K562 (cell line): ENCODE results near the gene PODXL. TPM values are rescaled to one million over a fixed set of nuclear protein-coding genes. Genes with fewer than 3 reads are reported as not detected.

Experiments
- ATAC-seq: fragments of 200-7000 bp; cut with Tn5 transposase; 3 replicates; pipeline ENCODE4 v1.9.1; 2020; ENCODE audit warnings: moderate library complexity
- BruUV-seq: library from RNA; stranded (reverse); fragments of 400-500 nt; replicated peaks from 2 replicates; lab custom pipeline; 2021; lab: Mats Ljungman, UMichigan
- CTCF ChIA-PET: fragments of 300-600 bp; formaldehyde crosslinking; extraction: SDS; loops from one replicate; lab custom pipeline; 2021; ENCODE audit warnings: low intra/inter-chr PET ratio; lab: Yijun Ruan, JAX
- POLR2A ChIA-PET: fragments of 300-600, 350-650 bp; sonication (Branson Sonifier 250); formaldehyde crosslinking; extraction: SDS; loops from one replicate; lab custom pipeline; 2021; ENCODE audit warnings: antibody characterized with exemption, inconsistent platforms; lab: Yijun Ruan, JAX
- DNase-seq, 4 experiments: peaks; one replicate each; pipeline versions ENCODE4 v3.0.0 to v3.0.0-alpha.2; 2011 to 2018; ENCODE audit warnings: low spot score in 3 of 4, mixed read lengths in 3 of 4; ENCODE audit errors: extremely low read depth in 1 of 4
- FAIRE-seq: peaks from 2 replicates; lab custom pipeline; 2011; peaks lifted over from hg19 to GRCh38; lab: Jason Lieb, UNC
- H2AFZ ChIP-seq: 2 replicates; pipeline ENCODE4 v1.6.0; 2011; ENCODE audit warnings: low read depth, low read length, control low read depth, inconsistent platforms
- H3K27ac ChIP-seq: fragments of 200-600 bp; 3 replicates; pipeline ENCODE4 v1.8.0; 2011; ENCODE audit warnings: low read depth, mild to moderate bottlenecking, control low read depth, inconsistent platforms, low read length, moderate library complexity, mixed read lengths; ENCODE audit errors: extremely low read depth
- H3K27me3 ChIP-seq, 2 experiments: fragments of 300-600 bp in 1 of 2; 2 replicates in 1 of 2; 3 replicates in 1 of 2; pipeline versions ENCODE4 v1.6.0 to v1.8.0; 2011; ENCODE audit warnings: inconsistent platforms in 2 of 2, low read length in 2 of 2, mild to moderate bottlenecking in 1 of 2, mixed read lengths in 1 of 2, moderate library complexity in 1 of 2; ENCODE audit not compliant: control insufficient read depth in 2 of 2, insufficient read depth in 2 of 2
- H3K36me3 ChIP-seq: fragments of 300-600 bp; 3 replicates; pipeline ENCODE4 v1.8.0; 2011; ENCODE audit warnings: mild to moderate bottlenecking, low read length, inconsistent platforms; ENCODE audit not compliant: control insufficient read depth, insufficient read depth
- H3K4me1 ChIP-seq, 2 experiments: fragments of 200-600 bp in 1 of 2; replicated peaks in 1 of 2; 2 replicates in 1 of 2; 3 replicates in 1 of 2; pipeline versions ENCODE4 v1.5.1 to v1.8.0; 2011; ENCODE audit warnings: inconsistent platforms in 2 of 2, low read length in 2 of 2, mild to moderate bottlenecking in 1 of 2, mixed read lengths in 1 of 2, moderate library complexity in 1 of 2; ENCODE audit not compliant: control insufficient read depth in 2 of 2, insufficient read depth in 2 of 2
- H3K4me2 ChIP-seq: 2 replicates; pipeline ENCODE4 v1.6.1; 2011; ENCODE audit warnings: low read length, control low read depth, inconsistent platforms, mixed read lengths; ENCODE audit not compliant: insufficient read depth
- H3K4me3 ChIP-seq: fragments of 200-600 bp; sonication (generic), shearing (Covaris generic); 2 replicates; pipeline ENCODE4 v1.5.1; 2016; ENCODE audit warnings: control low read depth, inconsistent platforms
- H3K79me2 ChIP-seq: fragments of 200-600 bp; 3 replicates; pipeline ENCODE4 v1.8.0; 2011; ENCODE audit warnings: low read length, inconsistent platforms; ENCODE audit not compliant: control insufficient read depth, insufficient read depth
- H3K9ac ChIP-seq, 2 experiments: 2 replicates each; pipeline versions ENCODE4 v1.6.0 to v1.6.1; 2011; ENCODE audit warnings: low read depth in 2 of 2, low read length in 2 of 2, control low read depth in 1 of 2, inconsistent platforms in 1 of 2, mild to moderate bottlenecking in 1 of 2, mixed read lengths in 1 of 2; ENCODE audit not compliant: insufficient read depth in 1 of 2
- H3K9me1 ChIP-seq: one replicate; pipeline ENCODE4 v1.6.0; 2011; ENCODE audit warnings: inconsistent platforms, mild to moderate bottlenecking, low read length, moderate library complexity; ENCODE audit not compliant: control insufficient read depth, insufficient read depth
- H3K9me3 ChIP-seq: replicated peaks from 2 replicates; pipeline ENCODE4 v1.5.1; 2011; ENCODE audit warnings: low read depth, low read length, inconsistent platforms; ENCODE audit not compliant: control insufficient read depth, insufficient read depth
- H4K20me1 ChIP-seq: replicated peaks from 2 replicates; pipeline ENCODE4 v1.6.1; 2011; ENCODE audit warnings: low read length, inconsistent platforms, mixed read lengths; ENCODE audit not compliant: control insufficient read depth, insufficient read depth
- ETS2 ChIP-seq: IDR thresholded peaks from 2 replicates; pipeline ENCODE4 v1.6.1; 2016; ENCODE audit warnings: borderline replicate concordance, missing genetic modification characterization, mild to moderate bottlenecking, moderate library complexity, missing compliant biosample characterization; ENCODE audit not compliant: poor library complexity, severe bottlenecking
- FOXA3 ChIP-seq, 2 experiments: fragments of 450-650 bp in 1 of 2; sonication (generic) in 1 of 2; formaldehyde crosslinking; IDR thresholded peaks in 1 of 2; conservative IDR thresholded peaks in 1 of 2; 2 replicates each; pipeline versions ENCODE4 v1.4.0 to v1.8.0; 2020 to 2022; ENCODE audit warnings: mild to moderate bottlenecking in 2 of 2, missing genetic modification reagents in 1 of 2
- MAFK ChIP-seq: IDR thresholded peaks from 2 replicates; pipeline ENCODE4 v1.6.1; 2011; ENCODE audit warnings: low read length, improper control_type of control experiment
- MEF2D ChIP-seq: conservative IDR thresholded peaks from 2 replicates; pipeline ENCODE4 v1.6.1; 2016; ENCODE audit warnings: low read depth, missing genetic modification characterization, missing compliant biosample characterization
- NBN ChIP-seq: fragments of 450-650 bp; IDR thresholded peaks from 2 replicates; pipeline ENCODE4 v1.6.1; 2016; ENCODE audit warnings: low read depth, mild to moderate bottlenecking
- PHB ChIP-seq: fragments of 250-450 bp; sonication (Bioruptor Pico); IDR thresholded peaks from 2 replicates; pipeline ENCODE4 v1.5.0; 2021
- PML ChIP-seq: IDR thresholded peaks from 2 replicates; pipeline ENCODE4 v1.6.1; 2012; ENCODE audit warnings: low read length, inconsistent platforms
- POLR2H ChIP-seq: IDR thresholded peaks from 2 replicates; pipeline ENCODE4 v1.6.1; 2016; ENCODE audit warnings: missing genetic modification characterization, low read depth, mild to moderate bottlenecking, control low read depth, missing compliant biosample characterization, moderate library complexity
- SETDB1 ChIP-seq: IDR thresholded peaks from one replicate; pipeline ENCODE4 v1.6.1; 2012; ENCODE audit warnings: low read length, control low read depth, inconsistent platforms
- SP2 ChIP-seq: IDR thresholded peaks from 2 replicates; pipeline ENCODE4 v1.6.1; 2011; ENCODE audit warnings: mild to moderate bottlenecking, low read depth, low read length, moderate library complexity; ENCODE audit not compliant: poor library complexity, severe bottlenecking; ENCODE audit errors: extremely low read depth
- STAT5A ChIP-seq: IDR thresholded peaks from 2 replicates; pipeline ENCODE4 v1.6.1; 2012; ENCODE audit warnings: low read length, inconsistent platforms, borderline replicate concordance
- TAF1 ChIP-seq: IDR thresholded peaks from 2 replicates; pipeline ENCODE4 v1.6.1; 2011; ENCODE audit warnings: mild to moderate bottlenecking, low read length, moderate library complexity; ENCODE audit not compliant: insufficient read depth, control insufficient read depth, severe bottlenecking; ENCODE audit errors: extremely low read depth
- ZNF143 ChIP-seq: sonication (generic); formaldehyde crosslinking; IDR thresholded peaks from 2 replicates; pipeline ENCODE4 v1.9.0; 2022; ENCODE audit warnings: mild to moderate bottlenecking, missing genetic modification reagents
- ZNF184 ChIP-seq: sonication (generic); formaldehyde crosslinking; IDR thresholded peaks from 2 replicates; pipeline ENCODE4 v1.5.0; 2020; ENCODE audit warnings: missing genetic modification reagents
- WGBS: fragments of 100-300 bp; shearing (Covaris generic); methylation state at CpG from one replicate; pipeline ENCODE4 v1.1.6; 2016; ENCODE audit warnings: low coverage, mixed read lengths; ENCODE audit not compliant: insufficient coverage; ENCODE audit errors: missing lambda C conversion rate; 5-methylcytosine and 5-hydroxymethylcytosine counted together
- in situ Hi-C: fragments of 300-500 bp; cut with MboI; formaldehyde crosslinking; loops from 4 replicates; pipeline ENCODE4 v1.15.0; 2018; ENCODE audit warnings: inconsistent platforms, mixed read lengths
- intact Hi-C: fragments of 100-400 bp; cut with micrococcal nuclease; formaldehyde crosslinking; loops from 2 replicates; pipeline ENCODE4 v1.14.2; 2022
- polyA plus RNA-seq, 8 experiments: library from polyadenylated mRNA; depleted of rRNA in 4 of 8; stranded (reverse) in 5 of 8; unstranded in 3 of 8; fragments of >200 nt; fragmentation: Nextera tagmentation in 2 of 8; fragmentation: Illumina TruSeq in 1 of 8; extraction: Ambion mirVana in 2 of 8; extraction: Trizol in 1 of 8; gene quantifications; 2 replicates each; pipeline versions ENCODE4 v1.2.1 to v1.2.3, GENCODE V29; 2011 to 2014; ENCODE audit warnings: inconsistent platforms in 1 of 8, missing spikeins in 1 of 8
- total RNA-seq, 7 experiments: library from RNA; depleted of rRNA in 6 of 7; stranded (reverse); fragments of >200 nt in 6 of 7; fragmentation: Illumina TruSeq in 2 of 7; extraction: Trizol in 2 of 7; gene quantifications; 2 replicates each; pipeline versions ENCODE4 v1.2.1 to v1.2.3, GENCODE V29; 2011 to 2021; ENCODE audit warnings: low replicate concordance in 1 of 7
- TF ChIP-seq, protein P1 (sequence below): sonication (generic); formaldehyde crosslinking; IDR thresholded peaks from 2 replicates; pipeline ENCODE4 v1.9.0; 2022; ENCODE audit warnings: mild to moderate bottlenecking, missing genetic modification reagents

Gene PODXL
- total and polyA plus RNA-seq, 9 of the 15 experiments (the other 6 are each of a cell fraction or from before 2014, with no cell fraction given): 0.01 to 0.73 (median 0.07) TPM

DNA sequence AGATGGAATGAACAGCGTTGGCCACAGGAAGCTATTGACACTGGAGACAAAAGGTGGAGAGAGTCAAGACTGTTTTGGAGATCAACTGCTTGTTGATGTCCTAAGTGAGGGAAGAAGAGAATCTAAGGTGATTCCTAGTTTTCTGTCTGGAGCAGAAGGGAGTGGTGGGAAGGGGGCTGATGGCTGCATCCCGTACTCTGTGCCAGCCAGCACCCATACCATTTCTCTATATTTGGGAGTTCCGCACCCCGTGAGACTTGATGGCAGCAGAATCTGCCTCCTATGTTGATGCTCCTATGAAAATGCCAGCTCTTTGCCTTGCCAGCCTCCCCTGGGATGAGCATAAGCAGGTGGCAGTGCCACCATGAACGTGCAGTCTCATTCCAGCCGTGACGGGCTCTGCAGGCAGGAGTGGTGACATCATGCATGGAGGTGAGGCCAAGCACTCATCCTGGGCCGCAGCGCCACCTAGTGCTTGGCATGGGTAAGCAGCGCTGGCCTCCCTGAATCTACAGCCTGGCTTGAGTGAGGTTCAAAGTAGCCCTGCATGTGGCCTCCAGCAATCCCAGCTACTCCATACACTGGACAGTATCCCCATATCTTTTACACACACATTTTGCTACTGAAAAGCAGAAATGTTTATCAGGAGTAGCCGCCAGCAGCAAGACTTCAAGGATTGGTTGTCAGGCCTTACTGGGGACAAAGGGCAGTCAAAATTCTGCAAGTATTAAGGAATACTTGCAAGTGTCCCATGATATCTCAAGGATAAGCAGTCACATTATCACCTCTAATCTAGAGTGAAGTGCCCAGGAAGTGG is 43.0 kb downstream of the PODXL start:
- Histone ChIP-seq H3K4me2 (peak overlapping the region; percentile 60), H3K4me1 (peaks cover 0 to 2% of the 10 kb centered on the region in 2 experiments; a peak in 1 of 5 replicates), H3K27ac (no peak overlapping the region), H3K36me3 (no peaks in the 10 kb centered on the region), H3K4me3 (no peak overlapping the region), H3K79me2 (no peaks in the 10 kb centered on the region), H4K20me1 (peaks cover 13% of the 10 kb centered on the region; the same call in 1 of the 2 replicates), H3K27me3 (peaks cover 43 to 52% of the 10 kb centered on the region in 2 experiments), H3K9ac (no peak overlapping the region), H3K9me1 (no peaks in the 10 kb centered on the region), H3K9me3 (no peaks in the 10 kb centered on the region), H2AFZ (peak overlapping the region; percentile 61)
- peak; percentile 87 to 97 (median 94) for DNase-seq
- in situ Hi-C loops (loop anchor here (10.0 kb wide), 1 partner anchor 629 kb away; no protein-coding TSS in a partner anchor), intact Hi-C loops (loop anchor here (1.0 to 10.0 kb wide), 4 partner anchors 446 to 617 kb away; no protein-coding TSS in a partner anchor)
- CTCF ChIA-PET: interaction anchor here (0.5 to 1.3 kb wide), 7 partner anchors 168 to 698 kb away, joined by 3 to 6 read pairs (median 3); no protein-coding TSS in a partner anchor
- peak; percentile 99 for ATAC-seq
- FAIRE-seq: peak; percentile 98
- no TSS peak for BruUV-seq
- WGBS: 16% methylated on average over 11 of the region's 11 CpGs
- POLR2A ChIA-PET: interaction anchor here (1.7 kb wide), 1 partner anchor 8 kb away, joined by 4 read pairs; no protein-coding TSS in a partner anchor
- TF ChIP-seq ZNF184 (CRISPR knock-in tag) (no peak), MEF2D (tag) (no peak), STAT5A (no peak), POLR2H (no peak), PML (no peak), NBN (no peak), SP2 (no peak), FOXA3 (CRISPR knock-in tag; conservative IDR thresholded peaks at IDR 0.05 in 1 of 2, IDR thresholded peaks at IDR 0.05 in 1 of 2) (peak in 1 of 2 experiments; percentile 65; a peak in 1 of 4 replicates), TAF1 (no peak), ETS2 (tag) (no peak), PHB (CRISPR knock-in tag) (no peak), MAFK (no peak), ZNF143 (no peak), SETDB1 (no peak)
- TF ChIP-seq, protein P1, sequence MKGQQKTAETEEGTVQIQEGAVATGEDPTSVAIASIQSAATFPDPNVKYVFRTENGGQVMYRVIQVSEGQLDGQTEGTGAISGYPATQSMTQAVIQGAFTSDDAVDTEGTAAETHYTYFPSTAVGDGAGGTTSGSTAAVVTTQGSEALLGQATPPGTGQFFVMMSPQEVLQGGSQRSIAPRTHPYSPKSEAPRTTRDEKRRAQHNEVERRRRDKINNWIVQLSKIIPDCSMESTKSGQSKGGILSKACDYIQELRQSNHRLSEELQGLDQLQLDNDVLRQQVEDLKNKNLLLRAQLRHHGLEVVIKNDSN: no peak; the same call in 1 of the 2 replicates
